WTC11 (cell line): ENCODE measurements around the gene USP54. TPM values are rescaled to one million over a fixed set of nuclear protein-coding genes. Genes with fewer than 3 reads are reported as not detected.
"Not testable (repeated sequence)": the region's sequence is repeated elsewhere in the genome, so short reads cannot be mapped to it uniquely, and the experiment has no call there.

Source experiments
- ATAC-seq: fragments of 200-7000 bp; cut with Tn5 transposase; 2 replicates; pipeline ENCODE4 v1.10.0; 2021; ENCODE audit warnings: mild to moderate bottlenecking, moderate library complexity
- CTCF ChIA-PET: fragments of 300-600 bp; sonication (Branson Sonifier 250); formaldehyde crosslinking; loops from one replicate; lab custom pipeline; 2021; ENCODE audit warnings: antibody characterized with exemption; lab: Charles Lee
- POLR2A ChIA-PET: fragments of 350-600 bp; sonication (Branson Sonifier 250); formaldehyde crosslinking; loops from one replicate; lab custom pipeline; 2021; ENCODE audit warnings: antibody characterized with exemption; lab: Charles Lee
- DNase-seq: peaks from one replicate; pipeline ENCODE4 v3.0.0; 2021; ENCODE audit warnings: low spot score
- H3K27ac Mint-ChIP-seq: 2 replicates; pipeline ENCODE4 v1.8.0; 2021; ENCODE audit warnings: mixed read lengths
- H3K27me3 Mint-ChIP-seq: 2 replicates; pipeline ENCODE4 v1.8.0; 2021; ENCODE audit warnings: low read depth, mild to moderate bottlenecking, moderate library complexity, mixed read lengths
- H3K36me3 Mint-ChIP-seq: 2 replicates; pipeline ENCODE4 v1.8.0; 2021; ENCODE audit warnings: mixed read lengths
- H3K4me1 Mint-ChIP-seq: 2 replicates; pipeline ENCODE4 v1.8.0; 2022; ENCODE audit warnings: mixed read lengths
- H3K4me3 Mint-ChIP-seq: 2 replicates; pipeline ENCODE4 v1.8.0; 2021; ENCODE audit warnings: mild to moderate bottlenecking, moderate library complexity, mixed read lengths
- H3K9me3 Mint-ChIP-seq: 2 replicates; pipeline ENCODE4 v1.8.0; 2021; ENCODE audit warnings: mixed read lengths
- ATF2 ChIP-seq: sonication (generic); formaldehyde crosslinking; IDR thresholded peaks from 2 replicates; pipeline ENCODE4 v1.8.1; 2022; ENCODE audit warnings: low read depth, missing genetic modification reagents, borderline replicate concordance
- EMX1 ChIP-seq: fragments of 250-450 bp; sonication (Bioruptor Pico); IDR thresholded peaks from 2 replicates; pipeline ENCODE4 v1.8.0; 2021; ENCODE audit warnings: mild to moderate bottlenecking
- ESRRA ChIP-seq: sonication (generic); formaldehyde crosslinking; IDR thresholded peaks from 2 replicates; pipeline ENCODE4 v1.8.1; 2022; ENCODE audit warnings: mild to moderate bottlenecking, missing genetic modification reagents, borderline replicate concordance
- FOXP4 ChIP-seq: sonication (generic); formaldehyde crosslinking; IDR thresholded peaks from 2 replicates; pipeline ENCODE4 v1.8.0; 2022; ENCODE audit warnings: mild to moderate bottlenecking, missing genetic modification reagents
- IRF1 ChIP-seq: sonication (generic); formaldehyde crosslinking; IDR thresholded peaks from 2 replicates; pipeline ENCODE4 v1.8.0; 2023; ENCODE audit warnings: missing genetic modification reagents
- JAZF1 ChIP-seq: fragments of 250-450 bp; sonication (Bioruptor Pico); IDR thresholded peaks from 2 replicates; pipeline ENCODE4 v1.9.0; 2021; ENCODE audit warnings: moderate library complexity, mild to moderate bottlenecking, inconsistent platforms
- OVOL2 ChIP-seq: fragments of 250-450 bp; sonication (Bioruptor Pico); IDR thresholded peaks from 2 replicates; pipeline ENCODE4 v1.9.0; 2021; ENCODE audit warnings: mild to moderate bottlenecking, borderline replicate concordance
- PREB ChIP-seq: sonication (generic); formaldehyde crosslinking; IDR thresholded peaks from 2 replicates; pipeline ENCODE4 v1.8.1; 2022; ENCODE audit warnings: mild to moderate bottlenecking, missing genetic modification reagents, moderate library complexity, borderline replicate concordance
- SMAD3 ChIP-seq: sonication (generic); formaldehyde crosslinking; IDR thresholded peaks from 2 replicates; pipeline ENCODE4 v1.8.0; 2022; ENCODE audit warnings: missing genetic modification reagents, mild to moderate bottlenecking, borderline replicate concordance
- USF2 ChIP-seq: sonication (generic); formaldehyde crosslinking; IDR thresholded peaks from 2 replicates; pipeline ENCODE4 v1.8.1; 2023; ENCODE audit warnings: mild to moderate bottlenecking, missing genetic modification reagents, moderate library complexity
- ZNF317 ChIP-seq: sonication (generic); formaldehyde crosslinking; IDR thresholded peaks from 2 replicates; pipeline ENCODE4 v1.8.1; 2023; ENCODE audit warnings: low read depth, mild to moderate bottlenecking, moderate library complexity, missing genetic modification reagents, borderline replicate concordance
- ZNF416 ChIP-seq: fragments of 250-450 bp; sonication (Bioruptor Pico); IDR thresholded peaks from 2 replicates; pipeline ENCODE4 v1.9.0; 2021; ENCODE audit warnings: mild to moderate bottlenecking, inconsistent platforms
- ZNF512 ChIP-seq: sonication (generic); formaldehyde crosslinking; IDR thresholded peaks from 2 replicates; pipeline ENCODE4 v1.8.1; 2022; ENCODE audit warnings: missing genetic modification reagents, borderline replicate concordance
- total RNA-seq: library from RNA; stranded (reverse); gene quantifications from 3 replicates; pipeline ENCODE4 v1.2.3, GENCODE V29; 2021
- TF ChIP-seq, protein P1 (sequence below): sonication (generic); formaldehyde crosslinking; IDR thresholded peaks from 2 replicates; pipeline ENCODE4 v1.8.0; 2023; ENCODE audit warnings: mild to moderate bottlenecking, missing genetic modification reagents
- TF ChIP-seq, protein P2 (sequence below): fragments of 250-450 bp; sonication (Bioruptor Pico); IDR thresholded peaks from 2 replicates; pipeline ENCODE4 v2.1.2; 2022; ENCODE audit warnings: mild to moderate bottlenecking, moderate library complexity
- TF ChIP-seq, protein P3 (sequence below): sonication (generic); formaldehyde crosslinking; IDR thresholded peaks from 2 replicates; pipeline ENCODE4 v1.8.1; 2023; ENCODE audit warnings: mild to moderate bottlenecking, missing genetic modification reagents
- TF ChIP-seq, protein P4 (sequence below): sonication (generic); formaldehyde crosslinking; IDR thresholded peaks from 2 replicates; pipeline ENCODE4 v1.8.0; 2022; ENCODE audit warnings: mild to moderate bottlenecking, missing genetic modification reagents

The USP54 gene
- total RNA-seq, 1 experiment from 2014 or later, result 39.8 TPM

- H3K4me3 Mint-ChIP-seq, ATAC-seq, POLR2A ChIA-PET, H3K27me3 Mint-ChIP-seq, DNase-seq, CTCF ChIA-PET, H3K36me3 Mint-ChIP-seq, H3K9me3 Mint-ChIP-seq, H3K27ac Mint-ChIP-seq, H3K4me1 Mint-ChIP-seq: not testable (repeated sequence)
- 0 out of 2 replicates have a peak, but pooled peaks have one; percentile 15 for TF ChIP-seq ZNF317 (CRISPR knock-in tag)
Observed at GRCh38 chr10:73617143-73617542, 26.0 kb upstream of the USP54 start.

DNA sequence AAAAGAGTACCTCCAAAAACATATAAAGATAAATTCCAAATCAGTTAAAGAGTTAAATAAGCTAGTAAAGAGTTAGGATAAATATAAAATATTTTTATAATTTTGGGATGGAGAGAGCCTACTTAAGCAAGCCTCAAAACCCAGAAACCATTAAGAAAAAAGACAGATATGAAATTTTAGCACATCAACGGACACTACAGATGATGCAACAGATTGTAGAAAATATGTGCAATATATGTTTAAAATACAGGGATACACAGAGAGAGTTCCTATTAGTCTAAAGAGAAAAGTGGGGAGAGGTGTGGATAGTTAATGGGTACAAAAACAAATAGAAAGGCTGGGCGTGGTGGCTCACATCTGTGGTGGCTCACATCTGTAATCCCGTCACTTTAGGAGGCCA, 23.6 kb upstream of the USP54 start:
- Mint-ChIP-seq H3K27ac (no peak overlapping the region), H3K9me3 (no peaks in the 10 kb centered on the region), H3K4me3 (no peak overlapping the region), H3K4me1 (no peaks in the 10 kb centered on the region), H3K36me3 (no peaks in the 10 kb centered on the region), H3K27me3 (no peaks in the 10 kb centered on the region)
- ATAC-seq, result no peak
- no peak for TF ChIP-seq IRF1
- TF ChIP-seq ATF2, result no peak
- TF ChIP-seq USF2 (CRISPR knock-in tag), result no peak
- TF ChIP-seq, protein P1, sequence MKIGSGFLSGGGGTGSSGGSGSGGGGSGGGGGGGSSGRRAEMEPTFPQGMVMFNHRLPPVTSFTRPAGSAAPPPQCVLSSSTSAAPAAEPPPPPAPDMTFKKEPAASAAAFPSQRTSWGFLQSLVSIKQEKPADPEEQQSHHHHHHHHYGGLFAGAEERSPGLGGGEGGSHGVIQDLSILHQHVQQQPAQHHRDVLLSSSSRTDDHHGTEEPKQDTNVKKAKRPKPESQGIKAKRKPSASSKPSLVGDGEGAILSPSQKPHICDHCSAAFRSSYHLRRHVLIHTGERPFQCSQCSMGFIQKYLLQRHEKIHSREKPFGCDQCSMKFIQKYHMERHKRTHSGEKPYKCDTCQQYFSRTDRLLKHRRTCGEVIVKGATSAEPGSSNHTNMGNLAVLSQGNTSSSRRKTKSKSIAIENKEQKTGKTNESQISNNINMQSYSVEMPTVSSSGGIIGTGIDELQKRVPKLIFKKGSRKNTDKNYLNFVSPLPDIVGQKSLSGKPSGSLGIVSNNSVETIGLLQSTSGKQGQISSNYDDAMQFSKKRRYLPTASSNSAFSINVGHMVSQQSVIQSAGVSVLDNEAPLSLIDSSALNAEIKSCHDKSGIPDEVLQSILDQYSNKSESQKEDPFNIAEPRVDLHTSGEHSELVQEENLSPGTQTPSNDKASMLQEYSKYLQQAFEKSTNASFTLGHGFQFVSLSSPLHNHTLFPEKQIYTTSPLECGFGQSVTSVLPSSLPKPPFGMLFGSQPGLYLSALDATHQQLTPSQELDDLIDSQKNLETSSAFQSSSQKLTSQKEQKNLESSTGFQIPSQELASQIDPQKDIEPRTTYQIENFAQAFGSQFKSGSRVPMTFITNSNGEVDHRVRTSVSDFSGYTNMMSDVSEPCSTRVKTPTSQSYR, result no peak
- no peak for TF ChIP-seq ZNF512
- ChIA-PET POLR2A (no interaction called here), CTCF (no interaction called here)
- DNase-seq, result no peak

DNA sequence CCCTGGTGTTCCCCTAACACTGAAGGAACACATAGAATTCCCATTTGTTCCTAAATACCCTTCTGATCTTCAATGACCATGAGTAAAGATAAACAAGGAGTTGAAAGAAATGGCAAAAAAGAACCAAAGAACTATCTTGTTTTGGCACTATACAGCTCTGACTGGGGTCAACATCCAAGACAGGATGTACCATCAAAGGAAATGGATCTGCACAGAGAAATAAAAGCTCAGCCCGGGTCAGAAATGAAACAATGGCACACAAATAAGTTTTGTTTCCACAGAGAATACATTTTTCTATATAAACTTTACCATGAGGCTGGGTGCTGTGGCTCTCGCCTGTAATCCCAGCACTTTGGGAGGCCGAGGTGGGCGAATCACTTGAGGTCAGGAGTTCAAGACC, 18.0 kb upstream of the USP54 start:
- Mint-ChIP-seq H3K27ac (no peak overlapping the region), H3K4me1 (no peaks in the 10 kb centered on the region), H3K9me3 (no peaks in the 10 kb centered on the region; the same call in 1 of the 2 replicates), H3K36me3 (peaks cover 9% of the 10 kb centered on the region), H3K27me3 (no peaks in the 10 kb centered on the region), H3K4me3 (no peak overlapping the region)
- POLR2A ChIA-PET, result no interaction called here
- CTCF ChIA-PET, result no interaction called here
- DNase-seq (no peak), ATAC-seq (no peak)
- TF ChIP-seq, protein P2, sequence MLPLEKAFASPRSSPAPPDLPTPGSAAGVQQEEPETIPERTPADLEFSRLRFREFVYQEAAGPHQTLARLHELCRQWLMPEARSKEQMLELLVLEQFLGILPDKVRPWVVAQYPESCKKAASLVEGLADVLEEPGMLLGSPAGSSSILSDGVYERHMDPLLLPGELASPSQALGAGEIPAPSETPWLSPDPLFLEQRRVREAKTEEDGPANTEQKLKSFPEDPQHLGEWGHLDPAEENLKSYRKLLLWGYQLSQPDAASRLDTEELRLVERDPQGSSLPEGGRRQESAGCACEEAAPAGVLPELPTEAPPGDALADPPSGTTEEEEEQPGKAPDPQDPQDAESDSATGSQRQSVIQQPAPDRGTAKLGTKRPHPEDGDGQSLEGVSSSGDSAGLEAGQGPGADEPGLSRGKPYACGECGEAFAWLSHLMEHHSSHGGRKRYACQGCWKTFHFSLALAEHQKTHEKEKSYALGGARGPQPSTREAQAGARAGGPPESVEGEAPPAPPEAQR (CRISPR knock-in tag), result no peak
- TF ChIP-seq, protein P3, sequence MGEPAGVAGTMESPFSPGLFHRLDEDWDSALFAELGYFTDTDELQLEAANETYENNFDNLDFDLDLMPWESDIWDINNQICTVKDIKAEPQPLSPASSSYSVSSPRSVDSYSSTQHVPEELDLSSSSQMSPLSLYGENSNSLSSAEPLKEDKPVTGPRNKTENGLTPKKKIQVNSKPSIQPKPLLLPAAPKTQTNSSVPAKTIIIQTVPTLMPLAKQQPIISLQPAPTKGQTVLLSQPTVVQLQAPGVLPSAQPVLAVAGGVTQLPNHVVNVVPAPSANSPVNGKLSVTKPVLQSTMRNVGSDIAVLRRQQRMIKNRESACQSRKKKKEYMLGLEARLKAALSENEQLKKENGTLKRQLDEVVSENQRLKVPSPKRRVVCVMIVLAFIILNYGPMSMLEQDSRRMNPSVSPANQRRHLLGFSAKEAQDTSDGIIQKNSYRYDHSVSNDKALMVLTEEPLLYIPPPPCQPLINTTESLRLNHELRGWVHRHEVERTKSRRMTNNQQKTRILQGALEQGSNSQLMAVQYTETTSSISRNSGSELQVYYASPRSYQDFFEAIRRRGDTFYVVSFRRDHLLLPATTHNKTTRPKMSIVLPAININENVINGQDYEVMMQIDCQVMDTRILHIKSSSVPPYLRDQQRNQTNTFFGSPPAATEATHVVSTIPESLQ (CRISPR knock-in tag), result no peak
- TF ChIP-seq FOXP4 (CRISPR knock-in tag) (no peak), EMX1 (CRISPR knock-in tag) (no peak), OVOL2 (no peak), SMAD3 (no peak), PREB (CRISPR knock-in tag) (no peak), ZNF416 (no peak), ESRRA (CRISPR knock-in tag) (no peak), JAZF1 (CRISPR knock-in tag) (no peak)
- TF ChIP-seq, protein P4, sequence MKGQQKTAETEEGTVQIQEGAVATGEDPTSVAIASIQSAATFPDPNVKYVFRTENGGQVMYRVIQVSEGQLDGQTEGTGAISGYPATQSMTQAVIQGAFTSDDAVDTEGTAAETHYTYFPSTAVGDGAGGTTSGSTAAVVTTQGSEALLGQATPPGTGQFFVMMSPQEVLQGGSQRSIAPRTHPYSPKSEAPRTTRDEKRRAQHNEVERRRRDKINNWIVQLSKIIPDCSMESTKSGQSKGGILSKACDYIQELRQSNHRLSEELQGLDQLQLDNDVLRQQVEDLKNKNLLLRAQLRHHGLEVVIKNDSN (CRISPR knock-in tag), result no peak
